ENCODE results near the gene PHC2. TPM values are rescaled to one million over a fixed set of nuclear protein-coding genes. Genes with fewer than 3 reads are reported as not detected.

PHC2 gene
- total RNA-seq, 4 donors from 2014 or later, result 70.2 to 114 (median 77.2) TPM

DNA sequence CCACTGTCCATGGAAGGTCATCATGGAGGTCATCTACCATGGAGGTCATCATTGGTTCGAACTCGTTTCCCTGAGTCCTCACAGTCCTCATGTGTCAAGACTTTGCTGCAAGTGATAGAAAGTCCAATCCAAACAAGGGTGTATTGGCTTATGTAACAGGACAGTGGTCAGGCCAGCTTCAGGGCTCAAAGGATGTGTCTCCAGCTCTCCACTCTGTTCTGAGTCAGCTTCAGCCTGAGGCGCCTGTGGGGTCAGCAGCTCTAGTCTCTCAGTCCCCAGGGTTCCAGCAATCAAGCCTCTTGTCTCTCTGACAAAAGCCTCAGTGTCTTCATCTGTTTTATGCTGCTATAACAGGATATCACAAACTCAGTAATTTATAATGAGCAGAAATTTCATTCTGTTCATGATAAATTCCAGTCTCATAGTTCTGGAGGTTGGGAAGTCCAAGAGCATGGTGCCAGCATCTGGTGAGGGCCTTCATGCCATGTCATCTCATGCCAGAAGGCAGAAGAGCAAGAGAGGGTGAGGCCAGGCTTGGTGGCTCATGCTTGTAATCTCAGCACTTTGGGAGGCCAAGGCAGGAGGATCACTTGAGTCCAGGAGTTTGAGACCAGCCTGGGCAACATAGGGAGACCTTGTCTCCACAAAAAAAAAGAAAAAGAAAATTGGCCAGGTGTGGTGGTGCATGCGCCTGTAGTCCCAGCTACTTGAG lies 129.5 kb downstream of the PHC2 start:
- no peak for TF ChIP-seq POLR2A (IDR thresholded peaks at IDR 0.05)
- TF ChIP-seq, protein P1, sequence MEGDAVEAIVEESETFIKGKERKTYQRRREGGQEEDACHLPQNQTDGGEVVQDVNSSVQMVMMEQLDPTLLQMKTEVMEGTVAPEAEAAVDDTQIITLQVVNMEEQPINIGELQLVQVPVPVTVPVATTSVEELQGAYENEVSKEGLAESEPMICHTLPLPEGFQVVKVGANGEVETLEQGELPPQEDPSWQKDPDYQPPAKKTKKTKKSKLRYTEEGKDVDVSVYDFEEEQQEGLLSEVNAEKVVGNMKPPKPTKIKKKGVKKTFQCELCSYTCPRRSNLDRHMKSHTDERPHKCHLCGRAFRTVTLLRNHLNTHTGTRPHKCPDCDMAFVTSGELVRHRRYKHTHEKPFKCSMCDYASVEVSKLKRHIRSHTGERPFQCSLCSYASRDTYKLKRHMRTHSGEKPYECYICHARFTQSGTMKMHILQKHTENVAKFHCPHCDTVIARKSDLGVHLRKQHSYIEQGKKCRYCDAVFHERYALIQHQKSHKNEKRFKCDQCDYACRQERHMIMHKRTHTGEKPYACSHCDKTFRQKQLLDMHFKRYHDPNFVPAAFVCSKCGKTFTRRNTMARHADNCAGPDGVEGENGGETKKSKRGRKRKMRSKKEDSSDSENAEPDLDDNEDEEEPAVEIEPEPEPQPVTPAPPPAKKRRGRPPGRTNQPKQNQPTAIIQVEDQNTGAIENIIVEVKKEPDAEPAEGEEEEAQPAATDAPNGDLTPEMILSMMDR (IDR thresholded peaks at IDR 0.05), result no peak
- DNase-seq (ENCODE audit: low spot score in 2 of 2), result no peak
- WGBS, 2 donors, result 81 to 91% methylated on average over 4 of the region's 4 CpGs
- intact Hi-C loops (cut with DNase I; ENCODE audit: low total_unique reads), result no loop called here
- no peak overlapping the region for H3K4me3 ChIP-seq (ENCODE audit: low read depth, poor library complexity, severe bottlenecking)

DNA sequence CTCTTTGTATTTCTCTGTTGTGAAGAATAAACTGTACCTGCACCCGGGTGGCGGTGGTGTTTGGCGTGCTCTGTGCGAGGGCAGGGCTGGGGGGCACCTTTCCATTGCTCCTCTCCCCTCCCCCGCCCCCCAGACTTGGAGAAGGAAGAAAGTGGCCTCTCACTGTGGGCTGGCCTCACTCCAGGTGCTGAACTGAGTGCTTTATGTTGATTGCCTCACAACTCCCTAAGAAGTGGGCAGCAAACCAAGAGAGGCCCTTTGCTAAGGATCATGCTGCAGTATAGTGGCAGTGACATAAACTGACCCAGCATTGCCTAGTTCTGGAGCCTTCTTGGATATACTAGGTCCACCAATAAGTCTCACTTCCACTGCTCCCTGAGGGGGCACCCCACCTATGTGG lies 130.2 kb downstream of the PHC2 start:
- WGBS, 2 donors, result 68 to 77% methylated on average over 5 of the region's 5 CpGs
- intact Hi-C loops (cut with DNase I; ENCODE audit: low total_unique reads), result no loop called here
- H3K4me3 ChIP-seq (ENCODE audit: low read depth, poor library complexity, severe bottlenecking), result no peak overlapping the region
- DNase-seq (ENCODE audit: low spot score in 2 of 2), result no peak
- no peak for TF ChIP-seq POLR2A (IDR thresholded peaks at IDR 0.05)

DNA sequence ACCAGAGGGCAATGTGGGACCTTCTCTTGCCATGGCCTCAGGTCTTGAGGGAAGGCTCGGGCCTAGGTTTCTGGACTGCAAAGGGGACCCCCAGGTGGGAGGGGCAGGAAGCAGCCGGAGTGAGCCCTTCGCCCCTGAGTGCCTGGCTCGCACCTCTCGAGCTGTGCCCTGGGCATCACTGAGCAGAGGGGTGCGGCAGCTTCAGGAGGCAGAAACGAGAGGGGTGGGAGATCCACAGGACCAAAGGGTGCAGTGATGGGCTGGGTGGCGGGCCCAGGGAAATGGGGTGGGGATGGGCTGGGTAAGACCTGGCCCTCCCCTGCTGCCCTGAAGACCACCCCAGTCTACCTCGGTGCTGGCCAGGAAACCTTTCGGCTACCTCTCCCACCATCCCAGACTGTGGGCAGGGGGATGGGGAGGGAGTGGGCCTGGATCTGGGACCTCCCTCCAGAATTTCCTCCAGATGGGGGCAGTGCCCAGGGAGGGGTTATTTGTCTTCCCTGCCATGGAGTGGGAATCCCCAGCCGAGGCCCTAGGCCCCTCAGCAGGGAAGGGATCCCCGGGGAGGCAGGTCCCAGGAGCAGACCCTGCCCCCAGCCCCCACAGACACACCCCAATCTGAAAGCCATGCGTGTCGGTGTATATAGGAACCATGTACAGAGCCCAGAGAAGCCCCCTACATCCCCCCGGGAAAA lies 131.3 kb downstream of the PHC2 start:
- no peak overlapping the region for H3K4me3 ChIP-seq (ENCODE audit: low read depth, poor library complexity, severe bottlenecking)
- intact Hi-C loops (cut with DNase I; ENCODE audit: low total_unique reads), result loop anchor here (5.0 to 10.0 kb wide), 2 partner anchors 68 to 315 kb away; no protein-coding TSS in a partner anchor
- TF ChIP-seq POLR2A (IDR thresholded peaks at IDR 0.05), result no peak
- TF ChIP-seq, protein P1 (IDR thresholded peaks at IDR 0.05), result no peak
- WGBS, 2 donors, result 91 to 93% methylated on average over 14 to 15 of the region's 15 CpGs
- DNase-seq (ENCODE audit: low spot score in 2 of 2), result no peak

DNA sequence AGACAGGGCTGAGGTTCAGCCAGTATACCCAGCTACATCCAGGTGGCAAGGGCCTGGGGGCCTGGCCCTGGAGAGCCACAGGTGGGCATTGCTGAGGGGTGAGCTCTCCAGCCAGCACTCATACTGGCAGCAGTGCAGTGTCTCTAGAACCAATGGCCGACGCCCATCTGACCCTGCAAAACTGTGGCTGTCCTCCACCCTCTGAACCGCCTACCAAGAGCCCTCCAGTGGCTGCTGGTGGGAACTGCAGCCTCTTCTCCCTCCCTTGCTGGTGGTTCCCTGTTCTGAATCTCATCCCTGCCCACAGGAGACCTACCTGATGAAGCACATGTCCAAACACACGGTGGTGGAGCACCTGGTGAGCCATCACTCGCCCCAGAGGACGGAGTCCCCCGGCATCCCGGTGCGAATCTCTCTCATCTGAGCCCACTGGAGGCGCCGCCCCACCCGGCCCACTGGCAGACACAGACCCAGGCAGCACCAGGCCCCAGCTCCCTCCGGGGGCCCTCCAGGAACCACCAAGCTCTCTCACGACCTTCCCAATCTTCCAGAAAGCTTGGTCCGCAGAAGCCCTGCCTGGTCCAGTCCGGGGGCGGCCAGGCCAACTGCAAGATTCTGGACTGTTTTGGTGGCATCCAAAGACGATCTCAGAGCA lies 132.1 kb downstream of the PHC2 start:
- 76 to 77% methylated on average over 11 to 18 of the region's 18 CpGs for WGBS, 2 donors
- peak; percentile 46 to 94 for DNase-seq (ENCODE audit: low spot score in 2 of 2)
- intact Hi-C loops (cut with DNase I; ENCODE audit: low total_unique reads), result loop anchor here (5.0 to 10.0 kb wide), 2 partner anchors 69 to 316 kb away; no protein-coding TSS in a partner anchor
- no peak overlapping the region for H3K4me3 ChIP-seq (ENCODE audit: low read depth, poor library complexity, severe bottlenecking)
- no peak for TF ChIP-seq POLR2A (IDR thresholded peaks at IDR 0.05)
- TF ChIP-seq, protein P1 (IDR thresholded peaks at IDR 0.05), result peak in 1 of 3 donors; percentile 79

DNA sequence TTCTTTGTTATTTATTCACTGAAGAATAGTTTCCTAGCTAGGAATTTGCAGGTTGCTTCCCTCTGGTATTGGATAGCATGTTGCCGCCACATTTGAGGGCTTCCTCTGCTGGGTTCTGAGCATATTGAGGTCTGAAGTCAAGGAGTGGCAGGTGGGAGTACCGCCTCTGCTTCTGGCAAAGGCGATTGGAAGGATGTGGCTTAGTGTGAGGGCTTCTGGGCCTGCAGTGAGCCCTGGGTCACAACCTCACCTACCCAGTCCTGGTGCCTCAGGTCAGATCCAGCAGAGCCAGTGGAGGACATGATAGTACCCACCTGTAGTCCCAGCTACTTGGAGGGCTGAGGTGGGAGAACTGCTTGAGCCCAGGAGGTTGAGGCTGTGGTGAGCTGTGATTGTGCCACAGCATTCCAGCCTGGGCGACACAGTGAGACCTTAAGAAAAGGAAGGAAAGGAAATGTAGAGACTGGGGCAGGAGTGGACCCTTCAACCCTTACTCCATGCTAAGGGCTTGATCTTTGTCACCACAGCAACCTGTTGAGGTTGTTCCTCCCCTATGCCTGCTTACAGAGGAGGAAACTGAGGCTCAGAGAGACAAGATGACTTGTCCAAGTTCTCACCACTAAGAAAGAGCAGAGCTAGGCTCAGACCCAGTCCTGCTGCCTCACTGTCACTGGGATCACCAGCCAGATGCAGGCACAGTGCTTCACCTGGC lies 132.8 kb downstream of the PHC2 start:
- no peak overlapping the region for H3K4me3 ChIP-seq (ENCODE audit: low read depth, poor library complexity, severe bottlenecking)
- 91 to 93% methylated on average over 4 of the region's 4 CpGs for WGBS, 2 donors
- no peak for DNase-seq (ENCODE audit: low spot score in 2 of 2)
- intact Hi-C loops (cut with DNase I; ENCODE audit: low total_unique reads), result loop anchor here (5.0 to 10.0 kb wide), 2 partner anchors 69 to 317 kb away; no protein-coding TSS in a partner anchor
- no peak for TF ChIP-seq POLR2A (IDR thresholded peaks at IDR 0.05)
- TF ChIP-seq, protein P1 (IDR thresholded peaks at IDR 0.05), result no peak

All from lower leg skin (tissue), 4 donors.